ENCODE measurements around the gene RBMS3. TPM values are rescaled to one million over a fixed set of nuclear protein-coding genes. Genes with fewer than 3 reads are reported as not detected.

The RBMS3 gene
- polyA plus RNA-seq, 3 donors from 2014 or later = not detected

- Mint-ChIP-seq H3K36me3 (no peaks in the 10 kb centered on the region), H3K27ac (no peak overlapping the region), H3K4me3 (no peak overlapping the region), H3K9me3 (peaks cover 0 to 7% (median 2%) of the 10 kb centered on the region in 6 donors), H3K4me1 (no peaks in the 10 kb centered on the region), H3K27me3 (ENCODE audit: low read depth in 3 of 3) (no peaks in the 10 kb centered on the region)
- no peak for DNase-seq
These were observed 329.9 kb downstream of the RBMS3 start for GRCh38 chr3:29610781-29611180.

GRCh38 chr3:29611252-29611651 is 330.4 kb downstream of the RBMS3 start:
- H3K9me3 Mint-ChIP-seq = peaks cover 0 to 7% (median 2%) of the 10 kb centered on the region in 6 donors
- H3K4me1 Mint-ChIP-seq = no peaks in the 10 kb centered on the region
- no peaks in the 10 kb centered on the region for H3K36me3 Mint-ChIP-seq
- no peak overlapping the region for H3K4me3 Mint-ChIP-seq
- H3K27ac Mint-ChIP-seq = no peak overlapping the region
- no peak for DNase-seq
- no peaks in the 10 kb centered on the region for H3K27me3 Mint-ChIP-seq (ENCODE audit: low read depth in 3 of 3)

GRCh38 chr3:29612536-29612935 is 331.7 kb downstream of the RBMS3 start:
- no peaks in the 10 kb centered on the region for H3K36me3 Mint-ChIP-seq
- H3K27me3 Mint-ChIP-seq (ENCODE audit: low read depth in 3 of 3) = peaks cover 0 to 2% (median 0%) of the 10 kb centered on the region in 3 donors
- H3K4me3 Mint-ChIP-seq = no peak overlapping the region
- H3K9me3 Mint-ChIP-seq = peaks cover 0 to 12% (median 3%) of the 10 kb centered on the region in 6 donors
- no peak overlapping the region for H3K27ac Mint-ChIP-seq
- no peak for DNase-seq
- no peaks in the 10 kb centered on the region for H3K4me1 Mint-ChIP-seq

GRCh38 chr3:29614954-29615353 is 334.1 kb downstream of the RBMS3 start:
- H3K27me3 Mint-ChIP-seq (ENCODE audit: low read depth in 3 of 3) = peaks cover 0 to 2% (median 0%) of the 10 kb centered on the region in 3 donors
- peaks cover 0 to 6% (median 3%) of the 10 kb centered on the region in 6 donors for H3K9me3 Mint-ChIP-seq
- H3K27ac Mint-ChIP-seq = no peak overlapping the region
- no peak for DNase-seq
- no peak overlapping the region for H3K4me3 Mint-ChIP-seq
- no peaks in the 10 kb centered on the region for H3K36me3 Mint-ChIP-seq
- H3K4me1 Mint-ChIP-seq = no peaks in the 10 kb centered on the region

GRCh38 chr3:29618395-29619282 is 337.8 kb downstream of the RBMS3 start:
- Mint-ChIP-seq H3K9me3 (peaks cover 0 to 5% (median 1%) of the 10 kb centered on the region in 6 donors), H3K27me3 (ENCODE audit: low read depth in 3 of 3) (peaks cover 0 to 2% (median 0%) of the 10 kb centered on the region in 3 donors), H3K4me3 (no peak overlapping the region)

GRCh38 chr3:29619676-29620075 is 338.8 kb downstream of the RBMS3 start:
- Mint-ChIP-seq H3K27ac (no peak overlapping the region), H3K27me3 (ENCODE audit: low read depth in 3 of 3) (peaks cover 0 to 2% (median 0%) of the 10 kb centered on the region in 3 donors), H3K4me3 (no peak overlapping the region), H3K4me1 (no peaks in the 10 kb centered on the region), H3K9me3 (peaks cover 0 to 5% (median 0%) of the 10 kb centered on the region in 6 donors), H3K36me3 (no peaks in the 10 kb centered on the region)
- DNase-seq = no peak

More at GRCh38 chr3:29618395-29619282, 337.8 kb downstream of the RBMS3 start:
- H3K36me3 Mint-ChIP-seq = no peaks in the 10 kb centered on the region
- DNase-seq = no peak
- H3K27ac Mint-ChIP-seq = no peak overlapping the region
- H3K4me1 Mint-ChIP-seq = no peaks in the 10 kb centered on the region

- no peak overlapping the region for H3K4me3 Mint-ChIP-seq
- no peak for DNase-seq
- peaks cover 0 to 1% (median 0%) of the 10 kb centered on the region in 3 donors for H3K27me3 Mint-ChIP-seq (ENCODE audit: low read depth in 3 of 3)
- peaks cover 0 to 20% (median 2%) of the 10 kb centered on the region in 6 donors for H3K9me3 Mint-ChIP-seq
- H3K36me3 Mint-ChIP-seq = no peaks in the 10 kb centered on the region
- H3K27ac Mint-ChIP-seq = no peak overlapping the region
- H3K4me1 Mint-ChIP-seq = no peaks in the 10 kb centered on the region
These were observed 346.6 kb downstream of the RBMS3 start for GRCh38 chr3:29627136-29628117.

- H3K9me3 Mint-ChIP-seq = peaks cover 0 to 25% (median 2%) of the 10 kb centered on the region in 6 donors
- H3K4me1 Mint-ChIP-seq = no peaks in the 10 kb centered on the region
- no peaks in the 10 kb centered on the region for H3K36me3 Mint-ChIP-seq
- H3K27me3 Mint-ChIP-seq (ENCODE audit: low read depth in 3 of 3) = peaks cover 0 to 1% (median 0%) of the 10 kb centered on the region in 3 donors
- H3K4me3 Mint-ChIP-seq = no peak overlapping the region
- DNase-seq = no peak
- H3K27ac Mint-ChIP-seq = no peak overlapping the region
These were observed 347.9 kb downstream of the RBMS3 start for GRCh38 chr3:29628795-29629194.

- Mint-ChIP-seq H3K27me3 (ENCODE audit: low read depth in 3 of 3) (peaks cover 0 to 2% (median 0%) of the 10 kb centered on the region in 3 donors), H3K4me3 (no peak overlapping the region), H3K36me3 (no peaks in the 10 kb centered on the region), H3K27ac (no peak overlapping the region), H3K4me1 (no peaks in the 10 kb centered on the region), H3K9me3 (peaks cover 3 to 38% (median 7%) of the 10 kb centered on the region in 6 donors)
- no peak for DNase-seq
These were observed 355.0 kb downstream of the RBMS3 start for GRCh38 chr3:29635888-29636287.

GRCh38 chr3:29637068-29637467 is 356.2 kb downstream of the RBMS3 start:
- Mint-ChIP-seq H3K9me3 (peaks cover 3 to 32% (median 6%) of the 10 kb centered on the region in 6 donors), H3K27ac (no peak overlapping the region), H3K4me3 (no peak overlapping the region), H3K4me1 (no peaks in the 10 kb centered on the region), H3K27me3 (ENCODE audit: low read depth in 3 of 3) (peaks cover 0 to 2% (median 0%) of the 10 kb centered on the region in 3 donors), H3K36me3 (no peaks in the 10 kb centered on the region)
- DNase-seq = no peak

- H3K9me3 Mint-ChIP-seq = peaks cover 3 to 36% (median 7%) of the 10 kb centered on the region in 6 donors
- H3K27ac Mint-ChIP-seq = no peak overlapping the region
- peaks cover 0 to 2% (median 0%) of the 10 kb centered on the region in 3 donors for H3K27me3 Mint-ChIP-seq (ENCODE audit: low read depth in 3 of 3)
- H3K36me3 Mint-ChIP-seq = no peaks in the 10 kb centered on the region
- H3K4me1 Mint-ChIP-seq = no peaks in the 10 kb centered on the region
- H3K4me3 Mint-ChIP-seq = no peak overlapping the region
- DNase-seq = no peak
These were observed 358.9 kb downstream of the RBMS3 start for GRCh38 chr3:29639578-29640290.

- Mint-ChIP-seq H3K9me3 (peaks cover 0 to 20% (median 5%) of the 10 kb centered on the region in 6 donors), H3K4me1 (no peaks in the 10 kb centered on the region), H3K36me3 (no peaks in the 10 kb centered on the region), H3K4me3 (no peak overlapping the region), H3K27ac (no peak overlapping the region), H3K27me3 (ENCODE audit: low read depth in 3 of 3) (peaks cover 0 to 2% (median 0%) of the 10 kb centered on the region in 3 donors)
- DNase-seq = no peak
These were observed 361.6 kb downstream of the RBMS3 start for GRCh38 chr3:29642393-29643033.

GRCh38 chr3:29643034-29643425 is 362.2 kb downstream of the RBMS3 start:
- Mint-ChIP-seq H3K4me1 (no peaks in the 10 kb centered on the region), H3K27ac (no peak overlapping the region), H3K4me3 (no peak overlapping the region), H3K27me3 (ENCODE audit: low read depth in 3 of 3) (peaks cover 0 to 2% (median 0%) of the 10 kb centered on the region in 3 donors), H3K9me3 (peaks cover 0 to 20% (median 4%) of the 10 kb centered on the region in 6 donors), H3K36me3 (no peaks in the 10 kb centered on the region)
- DNase-seq = no peak
